SK-N-SH (cell line): ENCODE data around the gene TOM1L2. TPM values are rescaled to one million over a fixed set of nuclear protein-coding genes. Genes with fewer than 3 reads are reported as not detected.

Experiments used
- CTCF ChIA-PET: fragments of 300-600, 350-600 bp; formaldehyde crosslinking; extraction: SDS; loops from one replicate; lab custom pipeline; 2021; lab: Yijun Ruan, JAX
- POLR2A ChIA-PET: fragments of 350-600 bp; sonication (Branson Sonifier 250); formaldehyde crosslinking; extraction: SDS; loops from one replicate; lab custom pipeline; 2020; ENCODE audit warnings: antibody characterized with exemption, inconsistent platforms; lab: Yijun Ruan, JAX
- DNase-seq: peaks from one replicate; pipeline ENCODE4 v3.0.0; 2012
- H2AFZ ChIP-seq: fragments of 200-600 bp; sonication (generic); 2 replicates; pipeline ENCODE4 v1.8.1; 2016; ENCODE audit warnings: antibody characterized with exemption, mild to moderate bottlenecking, low read depth
- H3F3A ChIP-seq: fragments of 200-600 bp; sonication (generic); replicated peaks from 2 replicates; pipeline ENCODE3; 2016; ENCODE audit warnings: antibody characterized with exemption, mild to moderate bottlenecking; ENCODE audit not compliant: insufficient read depth
- H3K27ac ChIP-seq, 2 experiments: fragments of 200-500 bp in 1 of 2; fragments of 200-600 bp in 1 of 2; sonication (Bioruptor generic) in 1 of 2; sonication (generic), shearing (Covaris generic) in 1 of 2; 2 replicates each; pipeline versions ENCODE4 v1.5.1 to v1.6.1; 2014 to 2016; ENCODE audit warnings: low read depth in 2 of 2, inconsistent platforms in 1 of 2, low read length in 1 of 2, mild to moderate bottlenecking in 1 of 2, mixed read lengths in 1 of 2
- H3K27me3 ChIP-seq: fragments of 200-600 bp; sonication (generic), shearing (Covaris generic); 2 replicates; pipeline ENCODE4 v1.6.1; 2016; ENCODE audit warnings: mixed run types; ENCODE audit not compliant: insufficient read depth
- H3K36me3 ChIP-seq, 2 experiments: fragments of 200-500 bp in 1 of 2; fragments of 200-600 bp in 1 of 2; sonication (Bioruptor generic) in 1 of 2; sonication (generic) in 1 of 2; replicated peaks in 1 of 2; 2 replicates each; pipeline versions ENCODE3 to v1.5.1; 2014 to 2016; ENCODE audit warnings: low read length in 1 of 2, mild to moderate bottlenecking in 1 of 2; ENCODE audit not compliant: insufficient read depth in 2 of 2, control insufficient read depth in 1 of 2
- H3K4me1 ChIP-seq, 2 experiments: fragments of 200-500 bp in 1 of 2; fragments of 200-600 bp in 1 of 2; sonication (Bioruptor generic) in 1 of 2; sonication (generic), shearing (Covaris generic) in 1 of 2; 2 replicates each; pipeline versions ENCODE4 v1.5.1 to v1.6.1; 2014 to 2016; ENCODE audit warnings: low read depth in 1 of 2, low read length in 1 of 2, mixed run types in 1 of 2; ENCODE audit not compliant: insufficient read depth in 2 of 2, control insufficient read depth in 1 of 2
- H3K4me2 ChIP-seq: fragments of 200-600 bp; sonication (generic), shearing (Covaris generic); 2 replicates; pipeline ENCODE4 v1.6.1; 2017; ENCODE audit warnings: mixed run types
- H3K4me3 ChIP-seq, 2 experiments: fragments of 200-500 bp in 1 of 2; fragments of 200-600 bp in 1 of 2; sonication (Bioruptor generic) in 1 of 2; sonication (generic), shearing (Covaris generic) in 1 of 2; 2 replicates each; pipeline versions ENCODE4 v1.5.1 to v1.8.1; 2014 to 2016; ENCODE audit warnings: low read depth in 2 of 2, inconsistent platforms in 1 of 2, low read length in 1 of 2, mild to moderate bottlenecking in 1 of 2, mixed read lengths in 1 of 2, moderate library complexity in 1 of 2
- H3K79me2 ChIP-seq: fragments of 200-600 bp; sonication (generic); 2 replicates; pipeline ENCODE4 v1.8.1; 2017; ENCODE audit warnings: mild to moderate bottlenecking; ENCODE audit not compliant: insufficient read depth
- H3K9ac ChIP-seq: fragments of 200-600 bp; sonication (generic); 2 replicates; pipeline ENCODE4 v1.6.1; 2017; ENCODE audit warnings: mixed run types
- H3K9me2 ChIP-seq: fragments of 200-600 bp; sonication (generic); 2 replicates; pipeline ENCODE4 v1.6.1; 2017; ENCODE audit warnings: mixed run types
- H3K9me3 ChIP-seq: fragments of 200-600 bp; sonication (generic); 2 replicates; pipeline ENCODE4 v1.6.1; 2017; ENCODE audit warnings: mixed run types, mild to moderate bottlenecking, moderate library complexity
- H4K20me1 ChIP-seq: fragments of 200-600 bp; sonication (generic); 2 replicates; pipeline ENCODE4 v1.6.1; 2017; ENCODE audit warnings: mild to moderate bottlenecking, mixed run types; ENCODE audit not compliant: insufficient read depth
- FOSL2 ChIP-seq: IDR thresholded peaks from 2 replicates; pipeline ENCODE4 v1.4.0; 2012; ENCODE audit warnings: low read depth, mild to moderate bottlenecking, moderate library complexity, borderline replicate concordance
- MXI1 ChIP-seq: IDR thresholded peaks from 2 replicates; pipeline ENCODE4 v1.6.1; 2012; ENCODE audit warnings: mild to moderate bottlenecking, low read depth, low read length, improper control_type of control experiment
- RCOR1 ChIP-seq: fragments of 150-350 bp; IDR thresholded peaks from 2 replicates; pipeline ENCODE4 v1.6.1; 2017; ENCODE audit warnings: antibody characterized with exemption, low read length
- REST ChIP-seq: IDR thresholded peaks from 2 replicates; pipeline ENCODE4 v1.6.1; 2012; ENCODE audit warnings: mild to moderate bottlenecking, low read depth, low read length, moderate library complexity
- RFX5 ChIP-seq: IDR thresholded peaks from 2 replicates; pipeline ENCODE4 v1.6.1; 2012; ENCODE audit warnings: mild to moderate bottlenecking, improper control_type of control experiment, low read length
- WGBS: methylation state at CpG from one replicate; pipeline ENCODE4 v1.1.6; 2017; ENCODE audit warnings: low lambda C conversion rate; 5-methylcytosine and 5-hydroxymethylcytosine counted together
- polyA plus RNA-seq, 3 experiments: library from polyadenylated mRNA; depleted of rRNA; stranded (reverse); fragments of >200 nt; gene quantifications; 2 replicates each; pipeline ENCODE4 v1.2.3, GENCODE V29; 2012

The TOM1L2 gene
- polyA plus RNA-seq, 1 of the 3 experiments (the other 2 are of a cell fraction) = 85.4 TPM

DNA sequence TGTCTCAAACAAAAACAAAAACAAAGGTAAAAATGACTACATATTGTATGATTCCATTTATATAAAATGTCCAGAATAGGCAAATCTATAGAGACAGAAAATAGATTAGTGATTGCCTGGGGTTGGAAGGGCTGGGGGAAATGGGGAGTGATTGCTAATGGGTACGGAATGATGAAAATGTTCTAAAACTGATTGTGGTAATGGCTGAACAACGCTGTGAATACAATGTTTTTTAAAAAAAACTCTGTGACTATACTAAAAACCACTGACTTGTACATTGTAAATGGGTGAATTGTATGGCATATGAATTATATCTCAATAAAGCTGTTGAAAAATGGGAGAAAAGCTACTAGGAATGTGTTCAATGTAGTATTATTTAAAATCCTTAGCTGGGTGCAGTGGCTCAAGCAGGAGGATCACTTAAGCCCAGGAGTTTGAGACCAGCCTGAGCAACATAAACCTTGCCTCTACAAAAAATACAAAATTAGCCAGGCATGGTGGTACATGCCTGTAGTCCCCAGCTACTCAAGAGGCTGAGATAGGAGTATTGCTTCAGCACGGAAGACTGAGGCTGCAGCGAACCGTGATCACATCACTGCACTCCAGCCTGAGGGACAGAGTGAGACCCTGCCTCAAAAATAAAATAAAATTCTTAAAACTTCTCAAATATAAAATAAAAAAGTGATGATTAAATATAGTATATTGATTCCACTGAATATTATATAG, 47.9 kb downstream of the TOM1L2 start:
- peak overlapping the region in 1 of 2 experiments; percentile 96; a peak in 2 of 4 replicates for H3K27ac ChIP-seq
- POLR2A ChIA-PET = no interaction called here
- no peak for DNase-seq

DNA sequence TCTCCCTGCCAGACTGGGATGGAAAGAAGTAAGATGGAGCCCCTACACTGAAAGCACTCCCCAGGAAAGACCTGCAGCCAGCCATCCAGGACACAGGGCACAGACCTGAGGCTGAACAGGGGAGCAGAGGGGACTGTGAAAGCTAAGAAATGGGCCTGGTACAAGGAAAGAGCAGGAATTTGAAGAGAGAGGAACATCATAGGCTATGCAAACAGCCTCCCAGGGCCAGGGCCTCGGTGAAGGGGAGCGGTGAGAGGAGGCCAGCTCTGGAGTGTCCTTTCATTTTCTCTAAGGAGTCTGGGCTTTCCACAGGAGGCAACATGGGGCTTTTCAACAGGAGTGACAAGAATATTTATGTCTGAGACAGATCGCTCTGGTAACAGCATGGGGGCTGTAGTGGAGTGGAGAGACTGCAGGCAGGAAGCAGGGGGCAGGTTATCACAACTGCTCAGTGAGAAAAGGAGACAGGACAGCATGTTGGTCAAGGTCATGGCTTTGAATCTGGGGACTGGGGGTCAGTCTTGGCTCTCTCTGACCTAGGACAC, 50.1 kb downstream of the TOM1L2 start:
- ChIA-PET CTCF (interaction anchor here (0.8 to 6.0 kb wide), 6 partner anchors 21 to 172 kb away, joined by 3 to 158 read pairs (median 20); no protein-coding TSS in a partner anchor), POLR2A (no interaction called here)
- WGBS = 80% methylated on average over 3 of the region's 3 CpGs
- no peaks in the 10 kb centered on the region for H3K27me3 ChIP-seq
- H3F3A ChIP-seq = peaks cover 35% of the 10 kb centered on the region
- H3K9ac ChIP-seq = peak overlapping the region; percentile 18; the same call in 1 of the 2 replicates
- no peaks in the 10 kb centered on the region for H3K9me2 ChIP-seq
- no peak for DNase-seq
- TF ChIP-seq RCOR1 = no peak
- no peak for TF ChIP-seq REST
- H4K20me1 ChIP-seq = no peaks in the 10 kb centered on the region
- no peaks in the 10 kb centered on the region for H3K9me3 ChIP-seq
- no peak overlapping the region for H3K4me3 ChIP-seq
- H3K79me2 ChIP-seq = peaks cover 75% of the 10 kb centered on the region
- peaks cover 15 to 38% of the 10 kb centered on the region in 2 experiments; a peak in 3 of 4 replicates for H3K4me1 ChIP-seq
- no peaks in the 10 kb centered on the region for H3K36me3 ChIP-seq
- H2AFZ ChIP-seq = no peak overlapping the region
- H3K27ac ChIP-seq = peak overlapping the region; percentile 80 to 96
- H3K4me2 ChIP-seq = peak overlapping the region; percentile 67; the same call in 1 of the 2 replicates

More for the DNA sequence above, 47.9 kb downstream of the TOM1L2 start:
- H3K36me3 ChIP-seq = peaks cover 0 to 6% of the 10 kb centered on the region in 2 experiments
- peaks cover 79% of the 10 kb centered on the region for H3K79me2 ChIP-seq
- no peak overlapping the region for H3K9ac ChIP-seq
- H3K4me3 ChIP-seq = no peak overlapping the region
- H3K4me1 ChIP-seq = peaks cover 11 to 34% of the 10 kb centered on the region in 2 experiments; a peak in 3 of 4 replicates
- H3F3A ChIP-seq = peaks cover 22% of the 10 kb centered on the region
- H3K4me2 ChIP-seq = 0 out of 2 replicates have a peak overlapping the region, but pooled peaks have one; percentile 2
- TF ChIP-seq MXI1 (no peak), FOSL2 (peak; percentile 18; the same call in 1 of the 2 replicates), RFX5 (no peak)
- no peaks in the 10 kb centered on the region for H4K20me1 ChIP-seq
- H3K9me2 ChIP-seq = no peaks in the 10 kb centered on the region
- CTCF ChIA-PET = interaction anchor here (2.4 kb wide), 1 partner anchor 33 kb away, joined by 11 read pairs; no protein-coding TSS in a partner anchor
- WGBS = 85% methylated on average over 5 of the region's 5 CpGs
- no peaks in the 10 kb centered on the region for H3K27me3 ChIP-seq
- H2AFZ ChIP-seq = no peak overlapping the region
- H3K9me3 ChIP-seq = no peaks in the 10 kb centered on the region
